ENCODE data around the gene SNCG.

The SNCG gene

DNA sequence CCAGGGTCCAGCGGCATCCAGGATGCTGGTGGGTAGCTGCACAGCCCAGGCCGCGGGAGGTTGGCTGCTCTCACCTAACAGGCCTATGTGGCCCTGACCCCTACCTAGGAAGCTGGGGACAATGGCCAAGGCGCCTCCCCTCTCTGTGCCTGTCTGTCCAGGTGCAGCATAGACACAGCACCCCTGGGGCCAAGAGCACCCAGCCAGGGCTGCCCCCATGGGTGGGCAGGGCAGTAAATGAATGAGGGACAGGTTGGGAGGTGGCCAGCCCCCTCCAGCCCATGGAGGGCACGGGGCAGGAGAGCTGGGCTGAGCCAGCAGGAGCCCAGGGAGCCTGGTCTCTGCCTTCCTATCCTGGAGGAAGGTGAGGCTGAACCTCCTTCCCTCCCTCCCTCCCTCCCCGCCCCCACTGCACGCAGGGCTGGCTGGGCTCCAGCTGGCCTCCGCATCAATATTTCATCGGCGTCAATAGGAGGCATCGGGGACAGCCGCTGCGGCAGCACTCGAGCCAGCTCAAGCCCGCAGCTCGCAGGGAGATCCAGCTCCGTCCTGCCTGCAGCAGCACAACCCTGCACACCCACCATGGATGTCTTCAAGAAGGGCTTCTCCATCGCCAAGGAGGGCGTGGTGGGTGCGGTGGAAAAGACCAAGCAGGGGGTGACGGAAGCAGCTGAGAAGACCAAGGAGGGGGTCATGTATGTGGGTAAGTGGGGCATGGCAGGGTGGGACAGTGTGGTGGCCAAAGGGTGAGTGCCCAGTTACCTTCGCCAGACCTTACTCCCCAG, at the start of gene SNCG:
SNCG (plus strand) TSS at position 484 of the 785 bp plus-strand sequence; CDS start at position 583, 99 bp downstream.
- H3K9ac ChIP-seq, result no peak within 1 kb of the TSS

DNA sequence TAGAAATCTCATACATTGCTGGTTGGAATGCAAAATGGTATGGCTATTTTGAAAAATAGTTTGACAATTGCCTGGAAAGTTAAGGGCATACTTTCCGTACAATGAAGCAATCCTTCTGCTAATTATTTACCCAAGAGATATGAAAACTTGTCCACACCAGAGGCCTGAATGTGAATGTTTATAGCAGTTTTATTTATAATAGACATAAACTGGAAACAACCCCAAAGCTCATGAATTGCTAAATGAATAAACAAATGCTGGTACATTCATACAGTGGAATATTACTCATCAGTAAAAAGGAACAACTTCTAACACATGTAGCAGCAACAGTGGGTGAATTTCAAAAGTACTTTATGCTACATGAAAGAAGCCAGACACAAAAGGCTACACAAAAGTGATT, 43.7 kb upstream of the SNCG start:
- no peak overlapping the region for H2AFZ ChIP-seq (ENCODE audit: low read depth)
- no peaks in the 10 kb centered on the region for H3K4me1 ChIP-seq (ENCODE audit: low read depth, poor library complexity, severe bottlenecking)
- TF ChIP-seq, protein P1, sequence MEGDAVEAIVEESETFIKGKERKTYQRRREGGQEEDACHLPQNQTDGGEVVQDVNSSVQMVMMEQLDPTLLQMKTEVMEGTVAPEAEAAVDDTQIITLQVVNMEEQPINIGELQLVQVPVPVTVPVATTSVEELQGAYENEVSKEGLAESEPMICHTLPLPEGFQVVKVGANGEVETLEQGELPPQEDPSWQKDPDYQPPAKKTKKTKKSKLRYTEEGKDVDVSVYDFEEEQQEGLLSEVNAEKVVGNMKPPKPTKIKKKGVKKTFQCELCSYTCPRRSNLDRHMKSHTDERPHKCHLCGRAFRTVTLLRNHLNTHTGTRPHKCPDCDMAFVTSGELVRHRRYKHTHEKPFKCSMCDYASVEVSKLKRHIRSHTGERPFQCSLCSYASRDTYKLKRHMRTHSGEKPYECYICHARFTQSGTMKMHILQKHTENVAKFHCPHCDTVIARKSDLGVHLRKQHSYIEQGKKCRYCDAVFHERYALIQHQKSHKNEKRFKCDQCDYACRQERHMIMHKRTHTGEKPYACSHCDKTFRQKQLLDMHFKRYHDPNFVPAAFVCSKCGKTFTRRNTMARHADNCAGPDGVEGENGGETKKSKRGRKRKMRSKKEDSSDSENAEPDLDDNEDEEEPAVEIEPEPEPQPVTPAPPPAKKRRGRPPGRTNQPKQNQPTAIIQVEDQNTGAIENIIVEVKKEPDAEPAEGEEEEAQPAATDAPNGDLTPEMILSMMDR (conservative IDR thresholded peaks at IDR 0.05; ENCODE audit: low read depth, low read length), result no peak
- no peaks in the 10 kb centered on the region for H3K27me3 ChIP-seq (ENCODE audit: insufficient read depth, low read depth)
- H3K4me3 ChIP-seq (IDR thresholded peaks at IDR 0.05; ENCODE audit: insufficient read depth, low read depth, low read length), result no peak overlapping the region
- H4K20me1 ChIP-seq (ENCODE audit: insufficient read depth), result no peaks in the 10 kb centered on the region
- no peak overlapping the region for H3K4me2 ChIP-seq
- no peaks in the 10 kb centered on the region for H3K79me2 ChIP-seq (ENCODE audit: insufficient read depth, low read depth)
- no peak overlapping the region for H3K27ac ChIP-seq
- H3K9ac ChIP-seq, result no peak overlapping the region
- H3K36me3 ChIP-seq (ENCODE audit: insufficient read depth), result no peaks in the 10 kb centered on the region

More for the DNA sequence above, at the start of gene SNCG:
- Histone ChIP-seq H4K20me1 (ENCODE audit: insufficient read depth) (no peaks in the 10 kb centered on the region), H3K27me3 (ENCODE audit: insufficient read depth, low read depth) (no peaks in the 10 kb centered on the region), H3K4me3 (IDR thresholded peaks at IDR 0.05; ENCODE audit: insufficient read depth, low read depth, low read length) (no peak within 1 kb of the TSS), H3K27ac (no peak within 1 kb of the TSS), H3K4me2 (no peak within 1 kb of the TSS), H2AFZ (ENCODE audit: low read depth) (no peak within 1 kb of the TSS), H3K36me3 (ENCODE audit: insufficient read depth) (no peaks in the 10 kb centered on the region), H3K79me2 (ENCODE audit: insufficient read depth, low read depth) (no peaks in the 10 kb centered on the region), H3K4me1 (ENCODE audit: low read depth, poor library complexity, severe bottlenecking) (peaks cover 7% of the 10 kb centered on the region)
- TF ChIP-seq, protein P1 (conservative IDR thresholded peaks at IDR 0.05; ENCODE audit: low read depth, low read length), result no peak

DNA sequence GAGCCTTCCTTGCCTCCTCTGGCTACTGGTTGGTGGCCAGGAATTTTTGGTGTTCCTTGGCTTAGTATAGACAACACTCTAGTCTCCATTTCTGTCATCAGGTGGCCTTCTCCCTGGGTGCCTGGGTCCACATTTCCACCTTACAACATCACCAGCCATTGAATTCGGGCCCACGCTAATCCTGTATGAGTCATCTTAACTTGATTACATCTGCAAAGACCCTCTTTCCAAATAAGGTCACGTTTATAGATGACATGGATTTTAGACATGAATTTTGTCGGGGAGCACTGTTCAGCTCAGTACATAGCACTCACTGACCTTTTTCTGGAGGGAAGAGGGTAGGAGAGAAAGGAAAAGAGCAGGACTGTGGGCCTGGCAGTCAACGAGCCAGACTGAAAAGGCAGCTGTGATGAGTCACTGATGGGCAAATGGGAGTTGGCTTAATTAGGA, 40.4 kb upstream of the SNCG start:
- Histone ChIP-seq H3K27ac (no peak overlapping the region), H3K4me2 (no peak overlapping the region), H2AFZ (ENCODE audit: low read depth) (no peak overlapping the region), H3K9ac (no peak overlapping the region), H3K27me3 (ENCODE audit: insufficient read depth, low read depth) (no peaks in the 10 kb centered on the region), H4K20me1 (ENCODE audit: insufficient read depth) (no peaks in the 10 kb centered on the region), H3K4me1 (ENCODE audit: low read depth, poor library complexity, severe bottlenecking) (no peaks in the 10 kb centered on the region), H3K36me3 (ENCODE audit: insufficient read depth) (no peaks in the 10 kb centered on the region), H3K4me3 (IDR thresholded peaks at IDR 0.05; ENCODE audit: insufficient read depth, low read depth, low read length) (no peak overlapping the region), H3K79me2 (ENCODE audit: insufficient read depth, low read depth) (no peaks in the 10 kb centered on the region)
- TF ChIP-seq, protein P1 (conservative IDR thresholded peaks at IDR 0.05; ENCODE audit: low read depth, low read length), result no peak

DNA sequence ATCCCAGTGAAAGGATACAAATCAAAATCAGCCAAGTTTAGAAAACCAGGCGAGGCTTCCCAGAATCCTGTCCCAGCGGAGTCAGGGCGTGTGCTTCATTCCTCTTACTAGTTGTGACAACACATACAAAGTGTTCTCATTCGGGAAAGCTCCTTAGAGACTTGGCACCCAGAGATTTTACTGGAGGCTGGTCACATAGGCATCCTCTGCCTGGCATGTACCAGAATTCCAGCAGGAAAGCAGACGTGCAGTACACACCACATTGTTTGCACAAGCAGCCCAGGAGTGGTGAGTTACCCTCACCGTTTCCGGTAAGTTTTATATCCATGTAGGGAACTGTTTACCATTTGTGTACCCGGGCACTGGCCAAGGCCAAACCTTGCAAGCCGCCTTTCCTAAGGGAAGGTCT, 35.8 kb upstream of the SNCG start:
- Histone ChIP-seq H3K4me1 (ENCODE audit: low read depth, poor library complexity, severe bottlenecking) (no peaks in the 10 kb centered on the region), H3K4me3 (IDR thresholded peaks at IDR 0.05; ENCODE audit: insufficient read depth, low read depth, low read length) (no peak overlapping the region), H3K9ac (no peak overlapping the region), H3K36me3 (ENCODE audit: insufficient read depth) (no peaks in the 10 kb centered on the region), H3K27me3 (ENCODE audit: insufficient read depth, low read depth) (no peaks in the 10 kb centered on the region), H3K27ac (no peak overlapping the region), H4K20me1 (ENCODE audit: insufficient read depth) (no peaks in the 10 kb centered on the region), H3K79me2 (ENCODE audit: insufficient read depth, low read depth) (no peaks in the 10 kb centered on the region), H2AFZ (ENCODE audit: low read depth) (no peak overlapping the region), H3K4me2 (no peak overlapping the region)
- TF ChIP-seq, protein P1 (conservative IDR thresholded peaks at IDR 0.05; ENCODE audit: low read depth, low read length), result no peak
